ENCODE data around the gene BLM.
"Not testable (repeated sequence)": the region's sequence is repeated elsewhere in the genome, so short reads cannot be mapped to it uniquely, and the experiment has no call there.

BLM gene

DNA sequence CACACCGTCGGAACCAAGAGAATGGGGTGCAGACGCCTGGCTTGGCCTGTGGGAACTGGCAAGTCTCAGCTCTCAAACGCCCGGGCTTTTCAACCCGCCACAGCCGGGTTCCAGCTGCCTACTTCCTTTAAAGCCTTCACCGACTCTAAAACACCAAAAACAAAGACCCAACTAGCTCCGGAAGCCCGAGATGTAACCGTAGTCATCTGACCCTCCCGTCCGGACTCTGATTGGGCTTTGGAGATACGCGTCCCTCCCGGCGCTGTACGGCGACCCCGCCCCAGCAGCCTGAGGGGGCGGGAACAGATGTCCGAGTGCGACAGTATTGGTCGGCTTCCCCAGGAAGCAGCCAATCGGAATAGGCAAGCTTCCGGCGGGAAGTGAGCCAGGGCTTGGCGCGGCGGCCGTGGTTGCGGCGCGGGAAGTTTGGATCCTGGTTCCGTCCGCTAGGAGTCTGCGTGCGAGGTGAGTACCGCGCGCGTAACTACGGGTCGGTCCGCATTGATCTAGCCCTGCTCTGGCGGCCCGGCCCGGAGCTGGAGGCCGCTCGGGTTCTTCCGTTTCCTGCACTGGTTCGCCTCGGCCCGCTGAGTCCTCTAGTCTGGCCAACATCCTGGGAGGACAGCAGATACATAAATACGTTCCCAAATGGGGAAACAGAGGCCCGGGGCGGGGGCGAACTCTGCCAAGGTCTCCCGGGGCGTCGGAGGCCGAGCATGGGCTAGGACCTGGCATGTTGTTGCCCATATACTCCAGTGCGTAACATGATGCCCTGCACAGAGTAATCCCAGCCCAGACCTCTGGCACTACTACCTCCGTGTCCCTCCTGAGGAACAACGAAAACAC lies at the start of gene BLM:
Gene BLM (plus strand): TSS at position 371 of the 846 bp plus-strand sequence. CDS start 30,047 bp downstream, outside the sequence.
- DNase-seq = peak; percentile 97

GRCh38 chr15:90667755-90668345 lies 49.3 kb upstream of the BLM start:
- DNase-seq = not testable (repeated sequence)

DNA sequence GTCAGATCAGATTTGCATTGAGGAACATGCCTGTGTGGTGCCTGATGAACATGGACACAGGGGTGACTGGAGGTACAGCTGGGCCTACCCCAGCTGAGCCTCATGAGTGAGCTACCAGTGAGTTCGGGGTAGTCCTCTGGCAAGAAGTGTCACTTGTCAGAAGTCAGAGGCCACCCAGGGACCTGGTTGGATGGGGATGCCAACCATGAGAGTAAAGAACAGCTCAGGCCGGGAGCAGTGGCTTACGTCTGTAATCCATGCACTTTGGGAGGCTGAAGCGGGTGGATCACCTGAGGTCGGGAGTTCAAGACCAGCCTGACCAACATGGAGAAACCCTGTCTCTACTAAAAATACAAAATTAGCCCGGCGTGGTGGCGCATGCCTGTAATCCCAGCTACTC lies 46.5 kb upstream of the BLM start:
- not testable (repeated sequence) for DNase-seq

DNA sequence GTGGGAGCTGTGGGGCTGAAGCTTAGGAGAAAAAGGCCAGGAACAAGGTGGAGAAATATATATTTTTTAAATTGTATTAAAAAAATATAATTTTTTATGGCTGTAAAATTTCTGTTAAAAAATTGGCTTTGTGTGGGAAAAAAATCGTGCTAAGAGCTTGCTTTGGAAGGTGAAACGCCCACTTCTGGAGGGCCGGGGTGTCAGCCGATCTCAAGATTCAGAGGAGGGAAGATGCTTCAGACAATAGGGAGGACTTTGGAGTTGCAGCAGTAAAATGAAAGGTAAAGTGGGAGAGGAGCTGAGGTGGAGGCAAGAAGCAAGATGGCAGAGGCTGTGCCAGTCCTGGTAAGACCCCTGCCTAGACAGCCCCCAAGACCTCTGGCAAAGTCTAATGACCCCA lies 45.9 kb upstream of the BLM start:
- DNase-seq = no peak

DNA sequence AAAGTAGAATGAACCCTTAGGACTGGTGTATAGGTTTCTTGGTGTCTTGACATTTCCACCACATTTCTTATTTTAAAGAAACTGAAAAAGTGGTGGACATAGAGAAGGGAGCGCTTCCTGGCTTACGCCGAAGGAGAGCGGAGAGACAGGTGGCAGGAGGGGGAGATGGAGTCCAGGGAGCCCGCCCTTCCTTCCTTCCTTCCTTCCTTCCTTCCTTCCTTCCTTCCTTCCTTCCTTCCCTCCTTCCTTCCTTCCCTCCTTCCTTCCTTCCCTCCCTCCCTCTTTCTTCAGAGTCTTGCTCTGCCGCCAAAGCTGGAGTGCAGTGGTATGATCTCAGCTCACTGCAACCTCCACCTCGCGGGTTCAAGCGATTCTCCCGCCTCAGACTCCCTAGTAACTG lies 43.8 kb upstream of the BLM start:
- DNase-seq = not testable (repeated sequence)

DNA sequence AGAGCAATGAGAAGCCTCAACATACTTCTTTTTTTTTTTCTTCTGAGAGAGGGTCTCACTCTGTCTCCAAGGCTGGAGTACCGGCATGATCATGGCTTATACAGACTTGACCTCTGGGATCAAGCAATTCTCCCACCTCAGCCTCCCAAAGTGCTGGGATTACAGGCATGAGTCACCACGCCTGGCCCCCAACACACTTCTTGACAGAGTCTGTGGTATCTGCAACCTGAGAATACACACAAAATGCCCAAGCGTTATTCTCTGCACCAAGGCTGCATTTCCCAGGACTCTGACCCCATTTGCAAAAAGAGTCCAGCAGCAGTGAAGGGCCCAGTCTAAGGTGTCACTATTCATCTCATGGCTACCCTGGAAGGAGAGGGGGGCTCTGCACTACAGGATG lies 42.7 kb upstream of the BLM start:
- DNase-seq = no peak

DNA sequence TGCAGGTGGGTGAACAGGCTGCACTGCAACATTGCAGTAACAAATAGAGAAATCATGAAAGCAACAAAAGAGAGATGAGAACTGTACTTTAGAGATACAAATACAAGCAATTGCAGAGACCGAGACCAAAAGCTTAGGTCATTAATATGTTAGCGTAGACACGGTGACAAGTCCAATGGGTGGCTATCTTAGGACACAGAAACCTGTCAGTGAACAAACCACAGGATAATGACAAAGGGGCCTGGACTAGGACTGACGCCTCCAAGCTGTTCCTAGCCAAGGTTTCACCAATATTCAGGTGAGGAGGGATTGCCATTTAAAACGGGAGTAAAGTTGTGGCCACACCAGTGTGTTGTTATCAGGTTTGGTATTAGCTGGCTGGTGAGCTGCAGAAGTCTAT lies 41.7 kb upstream of the BLM start:
- no peak for DNase-seq

GRCh38 chr15:90677807-90678790 lies 39.0 kb upstream of the BLM start:
- DNase-seq = no peak

DNA sequence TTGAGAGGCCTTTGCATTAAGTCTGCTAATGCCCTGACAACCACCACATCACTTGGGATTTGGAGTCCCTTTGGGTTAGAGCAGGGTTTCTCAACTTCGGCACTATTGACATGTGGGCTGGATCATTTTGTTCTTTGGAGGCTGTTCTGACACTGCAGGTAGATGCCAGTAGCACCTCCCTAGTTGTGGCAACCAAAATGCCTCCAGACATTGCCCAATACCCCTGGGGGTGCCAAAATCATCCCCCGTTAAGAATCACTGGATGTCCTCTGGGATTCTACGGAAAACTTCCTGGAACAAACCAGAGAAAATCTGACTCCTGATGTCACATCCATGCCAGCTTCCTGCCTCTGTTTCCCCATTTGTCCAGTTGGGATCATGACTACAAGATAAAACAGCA lies 37.2 kb upstream of the BLM start:
- DNase-seq = no peak

DNA sequence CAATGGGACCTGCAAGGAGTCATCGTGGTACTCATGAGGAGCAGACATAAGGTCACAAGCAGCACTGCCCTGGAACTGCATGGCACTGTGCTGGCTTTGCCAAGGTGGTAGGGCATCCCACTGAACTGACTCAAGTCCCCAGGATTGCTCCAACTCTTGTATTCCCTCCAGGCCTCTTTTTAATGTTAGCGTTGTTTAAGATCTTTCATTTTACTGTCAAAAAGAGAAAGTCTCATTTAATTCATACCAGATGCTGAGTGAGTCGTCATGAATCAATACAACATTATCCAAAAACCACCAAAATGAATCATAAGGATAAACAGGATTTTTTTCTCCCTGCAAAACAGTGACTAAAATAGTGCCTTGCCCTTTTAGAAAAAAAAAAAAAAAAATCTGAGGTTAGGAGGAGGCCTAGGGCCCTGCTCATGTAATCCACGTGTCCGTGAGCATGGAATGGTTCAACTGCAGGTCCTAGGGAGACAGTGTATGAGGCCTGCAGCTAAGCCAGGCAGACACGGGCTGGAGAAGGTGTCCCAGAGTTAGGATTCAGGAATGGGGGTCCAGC lies 36.7 kb upstream of the BLM start:
- no peak for DNase-seq

GRCh38 chr15:90681056-90681455 lies 36.1 kb upstream of the BLM start:
- no peak for DNase-seq

DNA sequence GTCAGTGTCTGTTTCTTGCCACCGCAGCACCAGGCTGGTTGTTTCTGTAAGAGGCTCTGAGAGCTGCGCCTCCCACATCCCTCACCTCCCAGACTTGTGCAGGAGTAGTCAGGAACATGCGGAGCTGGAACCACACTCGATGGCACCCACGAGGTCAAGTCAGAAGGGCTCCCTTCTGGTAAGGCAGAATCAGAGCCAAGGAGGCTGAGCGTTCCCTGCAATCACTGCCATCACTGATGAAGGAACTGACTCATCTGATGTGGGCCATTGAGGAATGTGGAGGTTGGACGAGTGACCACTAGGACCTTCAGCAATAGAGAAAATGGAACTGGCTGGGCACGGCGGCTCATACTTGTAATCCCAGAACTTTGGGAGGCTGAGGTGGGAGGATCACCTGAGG lies 35.7 kb upstream of the BLM start:
- no peak for DNase-seq

DNA sequence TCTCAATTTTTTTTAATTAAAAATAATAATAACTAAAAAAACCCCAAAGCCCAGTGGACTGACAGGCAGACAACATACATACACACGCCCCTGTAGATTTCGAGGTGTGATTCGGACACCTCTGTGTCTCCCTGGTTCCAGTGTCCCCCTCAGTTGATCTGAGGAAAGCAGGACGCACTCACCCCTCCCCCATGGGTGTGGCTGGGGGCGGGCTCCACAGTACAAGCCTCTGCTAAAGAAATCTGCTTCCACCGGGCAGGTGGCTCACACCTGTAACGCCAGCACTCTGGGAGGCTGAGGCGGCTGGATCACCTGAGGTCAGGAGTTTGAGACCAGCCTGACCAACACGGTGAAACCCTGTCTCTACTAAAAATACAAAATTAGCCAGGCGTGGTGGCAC lies 33.8 kb upstream of the BLM start:
- no peak for DNase-seq

DNA sequence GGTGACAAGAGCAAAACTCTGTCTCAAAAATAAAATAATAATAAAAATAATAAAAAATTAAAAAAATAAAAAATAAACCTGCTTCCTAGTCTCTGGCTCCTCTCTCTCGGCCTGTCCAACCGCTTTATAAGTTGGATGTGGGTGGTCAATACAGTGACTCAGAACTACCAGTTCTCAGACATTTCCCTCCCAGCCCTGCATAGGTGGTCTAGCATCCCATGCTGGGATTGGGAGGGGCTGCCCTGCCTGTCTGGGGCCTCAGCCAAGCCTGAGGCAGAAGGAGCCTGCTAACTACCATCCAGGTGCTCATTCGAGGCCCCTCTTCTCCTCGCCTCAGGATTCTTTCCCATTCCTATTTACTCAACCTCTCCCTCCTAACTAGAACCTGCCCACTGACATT lies 33.3 kb upstream of the BLM start:
- DNase-seq = no peak

DNA sequence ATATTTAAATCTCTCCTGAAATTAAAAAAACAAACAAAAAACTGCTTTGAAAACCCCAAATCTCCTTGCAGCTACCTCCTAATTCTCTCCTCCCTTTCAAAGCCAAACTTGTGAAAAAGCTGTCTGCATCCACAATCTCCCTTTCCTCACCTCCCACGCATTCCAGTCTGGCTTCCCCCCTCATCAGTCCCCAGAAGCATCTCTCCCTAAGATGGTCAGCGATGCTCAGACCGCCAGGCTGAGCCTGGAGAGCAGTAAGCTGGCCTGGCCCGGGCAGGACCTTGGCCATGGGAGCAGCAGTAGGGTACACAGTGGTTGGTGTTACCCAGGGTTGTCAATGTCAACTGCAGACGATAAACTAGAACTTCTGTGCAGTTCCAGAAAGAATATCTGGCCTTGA lies 32.9 kb upstream of the BLM start:
- DNase-seq = no peak

DNA sequence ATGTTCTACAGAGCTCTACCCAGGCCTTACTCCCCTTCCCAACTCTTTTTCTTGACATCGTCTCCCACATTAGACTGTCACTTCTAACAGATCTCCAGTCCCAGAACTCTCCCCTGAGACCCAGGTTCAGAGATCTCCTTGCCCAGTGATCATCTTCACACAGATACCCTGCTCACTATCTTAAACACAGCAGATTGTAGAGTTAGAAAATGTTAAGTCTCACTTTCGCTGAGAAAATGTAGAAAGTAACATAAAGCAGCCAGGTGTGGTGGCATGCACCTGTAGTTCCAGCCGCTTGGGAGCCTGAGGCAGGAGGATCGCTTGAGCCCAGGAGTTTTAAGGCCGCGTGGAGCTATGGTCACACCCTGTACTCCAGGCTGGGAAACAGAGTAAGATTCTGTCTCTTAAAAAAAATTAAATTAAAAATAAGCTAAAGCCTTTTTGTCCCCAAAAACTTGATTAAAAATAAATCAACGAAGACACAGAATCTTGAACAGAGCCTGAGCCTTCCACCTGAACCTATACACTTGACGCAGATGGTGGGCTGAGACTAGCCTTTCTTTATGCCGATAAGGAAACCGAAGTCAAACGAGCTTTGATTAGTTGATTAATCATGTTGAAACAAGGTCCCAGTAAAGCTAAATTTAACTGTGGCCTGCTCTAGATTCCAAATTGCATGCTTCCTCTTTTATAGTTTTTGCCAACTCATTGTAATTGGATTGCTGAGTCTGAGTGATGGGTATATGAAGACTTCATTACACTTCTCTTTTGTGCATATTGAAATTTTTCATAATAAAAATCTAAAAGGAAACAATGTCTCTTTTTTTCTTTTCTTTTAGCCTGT lies 31.3 kb upstream of the BLM start:
- no peak for DNase-seq

DNA sequence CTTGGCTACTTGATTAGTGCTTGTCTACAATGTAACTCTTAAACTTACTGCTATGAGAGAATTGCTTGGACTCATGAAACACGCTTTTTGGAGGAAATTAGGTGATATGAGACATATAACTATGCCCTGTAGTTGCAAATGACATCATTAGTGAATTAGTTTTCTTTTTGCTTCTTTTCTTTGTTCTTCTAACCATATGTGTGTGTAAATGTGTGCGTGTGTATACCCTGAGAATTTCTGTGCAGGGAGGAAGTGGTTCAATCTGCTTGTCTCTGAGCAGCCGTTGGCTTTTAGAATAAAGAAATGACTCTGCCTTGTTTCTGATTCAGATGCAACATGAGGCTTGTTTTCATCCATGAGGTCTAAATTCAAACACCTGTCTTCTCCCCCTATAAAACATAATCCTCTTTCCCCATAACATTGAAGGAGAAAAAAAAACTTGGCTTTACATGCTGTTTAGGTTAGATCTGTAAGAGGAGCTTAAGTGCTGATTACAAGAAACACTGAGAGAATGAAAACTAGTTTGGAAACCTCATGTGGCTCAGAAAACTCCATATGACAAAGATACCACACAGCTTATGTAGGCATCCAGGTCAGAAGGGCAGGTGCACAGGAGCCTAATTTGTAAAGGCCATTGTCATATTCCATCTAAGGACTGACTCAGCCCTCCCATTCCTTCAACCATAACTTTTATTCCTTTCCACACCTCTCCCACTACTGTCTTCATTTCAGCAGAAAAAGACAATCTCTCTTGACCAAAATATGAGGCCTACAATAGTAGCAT lies 30.5 kb upstream of the BLM start:
- DNase-seq = no peak

DNA sequence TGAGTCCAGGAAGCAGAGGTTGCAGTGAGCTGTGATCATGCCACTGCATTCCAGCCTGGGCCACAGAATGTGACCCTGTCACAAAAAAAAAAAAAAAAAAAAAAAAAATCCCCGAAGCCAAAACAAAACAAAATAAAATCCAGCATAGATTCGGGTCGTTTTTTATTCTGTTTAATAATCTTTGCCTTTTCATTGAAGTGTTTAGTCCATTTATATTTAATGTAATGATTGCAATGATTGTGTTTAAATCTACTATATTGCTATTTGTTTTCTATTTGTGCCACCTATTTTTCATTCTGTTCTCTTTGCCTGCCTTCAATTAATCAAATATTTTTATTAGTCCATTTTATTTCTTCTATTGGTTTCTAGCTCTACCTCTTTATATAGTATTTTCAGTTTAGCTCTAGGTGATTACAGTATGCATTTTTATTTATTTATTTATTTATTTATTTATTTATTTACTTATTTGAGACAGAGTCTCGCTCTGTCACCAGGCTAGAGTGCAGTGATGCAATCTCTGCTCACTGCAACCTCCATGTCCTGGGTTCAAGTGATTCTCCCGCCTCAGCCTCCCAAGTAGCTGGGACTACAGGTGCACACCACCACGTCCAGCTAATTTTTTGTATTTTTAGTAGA lies 27.7 kb upstream of the BLM start:
- not testable (repeated sequence) for DNase-seq

DNA sequence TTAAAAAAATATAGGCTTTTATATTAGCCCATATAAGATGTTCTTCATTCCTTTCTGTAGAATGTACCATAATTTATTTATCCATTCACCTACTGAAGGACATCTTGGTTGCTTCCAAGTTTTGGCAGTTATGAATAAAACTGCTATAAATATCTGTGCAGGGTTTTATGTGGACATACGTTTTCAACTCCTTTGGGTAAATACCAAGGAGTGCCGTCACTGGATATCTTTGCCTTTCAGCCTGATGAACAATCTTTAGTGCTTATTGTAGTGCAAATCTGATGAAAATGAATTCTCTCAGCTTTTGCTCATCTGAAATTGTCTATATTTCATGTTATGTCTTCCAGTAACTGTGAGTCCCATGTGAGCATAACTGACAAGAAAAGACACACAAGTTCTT lies 26.6 kb upstream of the BLM start:
- DNase-seq = no peak

DNA sequence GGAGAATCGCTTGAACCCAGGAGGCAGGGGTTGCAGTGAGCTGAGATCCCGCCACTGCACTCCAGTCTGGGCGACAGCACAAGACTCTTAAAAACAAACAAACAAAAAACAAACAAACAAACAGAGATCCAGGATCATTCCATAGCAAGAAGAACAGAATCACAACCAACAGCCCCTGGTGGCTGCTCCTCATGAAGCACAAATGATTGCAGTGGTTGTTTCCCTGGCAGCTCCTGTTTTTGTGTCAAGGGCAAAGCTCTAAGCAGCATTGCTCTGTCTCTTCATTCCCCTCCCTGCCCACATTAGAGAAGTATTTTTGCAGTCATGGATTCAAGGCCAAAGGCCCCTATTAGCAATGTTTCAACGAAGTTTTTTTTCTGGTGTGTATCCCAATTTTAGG lies 25.8 kb upstream of the BLM start:
- no peak for DNase-seq
